NB4 (cell line): ENCODE data around the gene KIF18B.

Experiments
- DNase-seq: peaks from one replicate; pipeline ENCODE4 v3.0.0; 2010; ENCODE audit warnings: low read depth
- H3K4me3 ChIP-seq: one replicate; pipeline ENCODE4 v1.5.1; 2011; ENCODE audit warnings: mild to moderate bottlenecking, low read depth, low read length, moderate library complexity
- MYC ChIP-seq: IDR thresholded peaks from 2 replicates; pipeline ENCODE4 v1.6.1; 2011; ENCODE audit warnings: low read depth, low read length
- POLR2A ChIP-seq: IDR thresholded peaks from 2 replicates; pipeline ENCODE4 v1.6.1; 2011; ENCODE audit warnings: mild to moderate bottlenecking; ENCODE audit not compliant: insufficient read length; ENCODE audit errors: extremely low read depth
- TF ChIP-seq, protein P1 (sequence below): IDR thresholded peaks from one replicate; pipeline ENCODE4 v1.5.1; 2012; ENCODE audit warnings: low read depth, low read length
- TF ChIP-seq, protein P2 (sequence below): IDR thresholded peaks from 2 replicates; pipeline ENCODE4 v1.6.1; 2011; ENCODE audit warnings: low read depth, low read length

KIF18B gene

DNA sequence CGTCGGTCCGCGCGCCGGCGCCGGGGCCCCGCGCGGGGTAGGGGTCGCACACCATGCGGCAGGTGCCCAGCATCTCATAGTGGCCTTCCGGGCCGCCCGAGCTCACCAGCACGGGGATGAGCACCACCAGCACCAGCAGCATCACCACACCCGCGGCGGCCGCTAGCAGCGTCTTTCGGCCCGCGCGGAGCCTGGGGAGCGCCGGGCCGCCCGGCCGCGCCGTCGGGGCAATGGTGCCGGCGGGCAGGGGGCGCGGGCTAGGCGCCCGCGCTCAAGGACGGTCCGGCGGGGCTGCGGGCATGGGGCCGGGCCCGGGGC, 20.3 kb upstream of the KIF18B start:
- no peak overlapping the region for H3K4me3 ChIP-seq
- DNase-seq, result no peak
- TF ChIP-seq, protein P1, sequence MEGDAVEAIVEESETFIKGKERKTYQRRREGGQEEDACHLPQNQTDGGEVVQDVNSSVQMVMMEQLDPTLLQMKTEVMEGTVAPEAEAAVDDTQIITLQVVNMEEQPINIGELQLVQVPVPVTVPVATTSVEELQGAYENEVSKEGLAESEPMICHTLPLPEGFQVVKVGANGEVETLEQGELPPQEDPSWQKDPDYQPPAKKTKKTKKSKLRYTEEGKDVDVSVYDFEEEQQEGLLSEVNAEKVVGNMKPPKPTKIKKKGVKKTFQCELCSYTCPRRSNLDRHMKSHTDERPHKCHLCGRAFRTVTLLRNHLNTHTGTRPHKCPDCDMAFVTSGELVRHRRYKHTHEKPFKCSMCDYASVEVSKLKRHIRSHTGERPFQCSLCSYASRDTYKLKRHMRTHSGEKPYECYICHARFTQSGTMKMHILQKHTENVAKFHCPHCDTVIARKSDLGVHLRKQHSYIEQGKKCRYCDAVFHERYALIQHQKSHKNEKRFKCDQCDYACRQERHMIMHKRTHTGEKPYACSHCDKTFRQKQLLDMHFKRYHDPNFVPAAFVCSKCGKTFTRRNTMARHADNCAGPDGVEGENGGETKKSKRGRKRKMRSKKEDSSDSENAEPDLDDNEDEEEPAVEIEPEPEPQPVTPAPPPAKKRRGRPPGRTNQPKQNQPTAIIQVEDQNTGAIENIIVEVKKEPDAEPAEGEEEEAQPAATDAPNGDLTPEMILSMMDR, result no peak
- TF ChIP-seq MYC, result no peak
- no peak for TF ChIP-seq POLR2A
- TF ChIP-seq, protein P2, sequence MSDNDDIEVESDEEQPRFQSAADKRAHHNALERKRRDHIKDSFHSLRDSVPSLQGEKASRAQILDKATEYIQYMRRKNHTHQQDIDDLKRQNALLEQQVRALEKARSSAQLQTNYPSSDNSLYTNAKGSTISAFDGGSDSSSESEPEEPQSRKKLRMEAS, result no peak

DNA sequence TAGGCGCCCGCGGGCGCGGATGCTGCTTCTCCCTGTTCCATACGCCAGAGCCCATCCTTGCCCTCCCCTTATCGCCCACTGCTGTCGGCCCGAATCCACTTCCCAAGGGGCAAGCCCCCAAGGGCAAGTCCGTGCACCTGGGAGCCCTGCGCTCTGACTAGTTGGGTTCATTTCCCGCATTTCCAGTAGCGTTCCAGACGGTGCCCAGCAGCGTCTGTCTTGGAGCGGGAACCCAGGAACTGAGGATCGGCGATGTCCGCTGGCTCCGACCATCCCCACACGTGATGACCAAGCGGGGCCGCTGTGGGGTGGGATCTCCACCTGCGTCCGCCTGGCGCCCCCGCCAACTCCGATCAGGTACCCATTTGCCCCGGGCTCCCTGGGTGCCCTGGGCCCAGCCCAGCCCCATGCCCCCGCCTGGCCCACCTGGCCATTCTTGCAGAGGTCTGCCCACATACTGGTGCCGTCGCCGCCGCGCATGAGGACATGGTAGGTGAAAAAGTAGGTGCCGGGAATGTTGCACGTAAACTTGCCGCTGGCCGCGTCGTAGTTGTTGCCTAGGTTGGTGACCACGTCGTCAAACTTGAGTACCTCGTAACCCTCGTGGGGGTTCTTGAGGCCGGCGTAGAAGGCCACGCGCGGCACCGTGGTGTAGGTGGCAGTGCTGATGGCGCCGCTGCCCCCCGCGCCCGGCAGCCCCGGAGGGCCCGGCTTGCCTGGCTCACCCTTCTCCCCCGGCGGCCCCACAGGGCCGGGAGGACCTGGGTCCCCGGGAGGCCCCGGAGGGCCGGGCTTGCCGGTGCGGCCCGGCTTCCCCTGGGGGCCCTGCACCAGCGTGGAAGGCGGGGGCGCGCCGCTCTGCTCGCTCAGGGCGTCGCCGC, 19.7 kb upstream of the KIF18B start:
- no peak for DNase-seq
- TF ChIP-seq MYC, result no peak
- TF ChIP-seq, protein P2, result no peak
- TF ChIP-seq, protein P1, result no peak
- TF ChIP-seq POLR2A, result no peak
- H3K4me3 ChIP-seq, result no peak overlapping the region

DNA sequence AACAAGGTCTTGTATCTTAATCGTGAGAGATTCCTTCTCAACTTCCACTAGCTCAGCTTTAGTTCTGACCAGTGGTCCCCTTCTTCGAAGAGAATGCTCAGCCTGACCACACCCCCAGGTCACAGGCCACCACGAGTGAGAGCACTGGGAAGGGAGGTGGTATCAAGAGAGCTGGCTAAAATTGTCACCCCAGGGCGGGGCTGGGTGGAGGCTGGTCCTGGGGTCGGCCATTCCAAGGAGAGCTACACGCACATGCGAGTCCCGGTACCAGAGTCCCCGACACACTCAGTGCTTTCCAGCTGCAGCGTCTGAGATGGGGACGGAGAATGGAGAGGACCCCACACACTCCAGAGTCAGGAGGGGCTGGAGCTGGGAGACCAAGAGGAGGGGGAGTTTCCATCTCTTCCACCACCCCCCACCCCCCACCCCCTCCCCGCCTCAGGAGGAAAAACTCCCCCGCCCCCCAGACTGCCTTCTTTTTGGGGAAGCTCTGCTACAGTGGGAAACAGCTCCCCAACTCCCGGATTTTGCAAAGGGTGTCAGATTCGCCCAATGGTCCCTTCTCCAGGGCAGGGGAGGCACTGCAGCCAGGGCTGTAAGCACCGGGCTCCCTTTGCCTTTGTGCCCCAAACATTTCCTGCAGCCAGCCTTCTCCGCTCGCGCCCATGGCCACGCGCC, 18.9 kb upstream of the KIF18B start:
- TF ChIP-seq, protein P1, result no peak
- no peak for TF ChIP-seq POLR2A
- TF ChIP-seq, protein P2, result no peak
- no peak for TF ChIP-seq MYC
- no peak for DNase-seq
- no peak overlapping the region for H3K4me3 ChIP-seq

DNA sequence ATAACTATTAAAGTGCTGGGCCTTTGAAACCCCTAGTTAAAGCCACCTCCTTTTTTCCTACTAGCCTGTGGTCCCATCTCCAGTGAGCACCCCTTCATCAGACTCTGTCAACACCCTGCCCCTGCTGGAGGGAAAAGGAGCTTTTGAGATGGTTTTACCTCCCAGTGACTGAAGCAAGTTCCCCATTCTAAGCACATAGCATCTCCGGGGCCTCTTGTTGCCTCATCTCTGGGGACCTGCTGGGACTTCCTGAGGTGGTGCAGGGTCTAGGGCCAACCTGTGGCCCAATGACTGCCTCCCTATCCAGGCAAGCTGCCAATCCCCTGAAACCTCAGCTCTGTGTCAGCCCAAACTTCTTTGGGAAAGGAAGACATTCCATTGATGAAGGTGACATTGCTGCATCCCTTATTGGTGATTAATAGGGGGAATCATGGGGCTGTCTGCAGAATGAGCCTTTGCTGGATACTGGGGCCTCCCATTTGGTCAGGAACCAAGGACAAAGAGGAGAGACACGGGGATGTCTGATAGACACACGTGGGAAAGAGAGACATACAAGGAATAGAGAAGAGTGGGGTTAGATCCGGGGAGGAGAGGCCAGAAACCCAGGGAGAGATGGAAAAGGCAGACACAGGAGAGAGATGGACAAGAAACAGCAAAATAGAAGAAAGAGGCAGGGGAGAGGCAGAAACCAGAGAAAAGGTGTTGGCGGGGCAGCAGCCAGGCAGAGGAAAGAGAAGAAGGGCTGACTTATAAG, 18.1 kb upstream of the KIF18B start:
- no peak overlapping the region for H3K4me3 ChIP-seq
- no peak for TF ChIP-seq MYC
- TF ChIP-seq POLR2A, result no peak
- TF ChIP-seq, protein P2, result no peak
- TF ChIP-seq, protein P1, result peak; percentile 31
- peak; percentile 80 for DNase-seq

DNA sequence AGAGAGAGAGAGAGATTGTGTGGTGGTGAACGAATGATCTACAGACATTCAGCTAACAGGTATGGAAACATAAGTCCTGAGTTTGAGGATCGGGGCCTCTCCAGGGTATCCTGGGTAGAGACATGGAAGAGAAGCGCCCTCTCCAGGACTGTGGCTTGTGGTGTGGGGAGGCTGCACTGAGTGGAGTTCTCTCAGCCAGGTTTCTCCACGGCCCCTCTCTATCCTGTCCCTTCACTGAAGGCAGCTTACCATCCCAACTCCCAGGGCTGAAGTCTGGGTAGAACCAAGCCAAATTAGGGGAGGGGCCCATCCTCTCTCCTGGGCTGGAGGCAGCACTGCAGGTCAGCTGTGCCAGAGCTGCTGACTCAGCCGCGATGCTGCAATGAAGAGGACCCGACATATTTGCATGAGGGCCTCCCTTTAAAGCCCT, 14.4 kb upstream of the KIF18B start:
- peak; percentile 40 for DNase-seq
- TF ChIP-seq, protein P2, result no peak
- TF ChIP-seq, protein P1, result peak; percentile 27
- no peak overlapping the region for H3K4me3 ChIP-seq
